Limb (tissue), 2 donors: ENCODE results near the gene GRIK3.
"Not testable (repeated sequence)": the region's sequence is repeated elsewhere in the genome, so short reads cannot be mapped to it uniquely, and the experiment has no call there.

ENCODE experiments used
- DNase-seq, 2 donors: peaks; one replicate each; pipeline ENCODE4 v3.0.0-alpha.2; 2016; ENCODE audit errors: extremely low spot score in 2 of 2

The GRIK3 gene

DNA sequence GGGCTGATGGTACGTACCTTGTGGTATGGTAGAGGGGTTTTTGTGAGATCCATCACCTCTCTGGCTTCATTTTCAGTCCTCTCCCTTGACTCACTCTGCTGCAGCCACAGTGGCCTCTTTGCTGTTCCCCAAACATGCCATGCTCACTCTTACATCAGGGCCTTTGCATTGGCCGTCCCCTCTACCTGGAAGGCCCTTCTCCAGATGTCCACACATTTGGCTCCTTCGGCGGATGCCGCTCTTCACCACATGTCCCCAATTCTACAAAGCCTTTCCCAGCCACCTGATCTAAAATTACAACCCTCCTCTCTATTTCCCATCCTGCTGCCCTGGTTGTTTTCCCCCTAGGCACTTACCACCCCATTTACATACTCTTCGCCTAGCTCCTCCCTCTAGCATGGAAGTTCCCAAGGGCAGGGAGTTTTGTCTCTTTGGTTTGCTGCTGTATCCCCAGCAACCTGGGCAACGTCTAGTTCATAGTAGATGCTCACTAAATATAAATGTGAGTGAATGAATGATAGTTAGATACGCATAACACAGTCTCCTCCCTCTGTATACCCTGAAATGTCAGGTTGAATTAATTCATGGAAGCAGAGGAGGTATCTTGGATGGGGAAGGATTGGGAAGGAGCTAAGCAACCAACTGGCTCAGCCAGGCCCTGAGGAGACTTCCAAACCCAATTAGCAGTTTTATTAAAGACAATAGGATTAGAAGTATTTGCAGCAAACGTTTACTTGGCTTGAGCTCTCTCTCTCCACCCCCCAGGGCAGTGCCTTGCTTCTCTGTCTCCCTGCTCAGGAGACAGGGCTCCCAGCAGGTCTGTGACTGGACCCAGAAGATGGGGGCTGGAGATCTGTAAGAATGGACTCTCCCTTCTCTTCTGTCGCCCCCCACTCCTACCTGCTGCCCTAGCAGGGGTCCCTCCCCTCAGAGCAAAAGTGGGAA, 264.2 kb downstream of the GRIK3 start:
- no peak for DNase-seq

DNA sequence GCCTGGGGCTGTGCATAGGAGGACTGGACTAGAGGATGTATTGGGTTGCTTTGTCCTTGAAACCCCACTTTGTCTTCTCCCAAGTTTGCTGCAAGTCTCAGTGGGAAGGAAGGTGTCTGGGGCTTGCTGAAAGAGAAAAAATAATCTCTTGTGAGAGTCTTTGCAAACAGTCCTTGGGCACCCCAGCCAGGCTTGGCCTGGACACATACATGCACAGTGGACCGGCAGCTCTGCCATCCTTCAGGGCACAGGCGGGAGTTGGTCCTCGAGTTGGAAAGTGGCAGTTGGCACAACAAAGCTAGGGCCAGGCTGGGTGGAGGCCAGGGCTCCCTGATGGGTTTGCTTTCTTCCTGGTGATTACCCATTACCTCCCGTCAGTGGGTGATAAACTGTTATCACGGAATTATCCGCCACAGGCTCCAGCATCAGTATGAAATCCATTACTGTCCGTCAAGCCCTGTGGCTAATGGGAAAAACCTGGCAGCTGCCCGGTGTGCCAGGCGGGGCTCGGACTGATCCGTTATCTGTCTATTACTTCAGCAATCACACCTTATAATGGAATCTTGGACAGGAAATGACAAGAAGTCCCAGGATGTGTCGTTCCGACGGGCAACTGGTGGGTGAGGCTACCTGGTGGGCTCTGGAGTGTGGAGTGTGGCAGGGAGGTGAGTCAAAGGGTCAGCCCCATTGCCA, 265.7 kb downstream of the GRIK3 start:
- DNase-seq: no peak

DNA sequence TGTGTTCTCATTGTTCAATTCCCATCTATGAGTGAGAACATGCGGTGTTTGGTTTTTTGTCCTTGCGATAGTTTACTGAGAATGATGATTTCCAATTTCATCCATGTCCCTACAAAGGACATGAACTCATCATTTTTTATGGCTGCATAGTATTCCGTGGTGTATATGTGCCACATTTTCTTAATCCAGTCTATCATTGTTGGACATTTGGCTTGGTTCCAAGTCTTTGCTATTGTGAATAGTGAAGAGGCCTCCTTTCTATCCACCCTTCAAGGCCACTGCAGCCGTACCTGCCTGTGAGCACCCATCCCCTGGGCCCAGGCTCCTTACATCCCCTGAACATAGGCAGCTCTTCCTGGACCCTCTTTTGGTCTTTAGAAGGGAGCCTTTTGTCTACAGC, 266.9 kb downstream of the GRIK3 start:
- DNase-seq: not testable (repeated sequence)

- DNase-seq: no peak
Measured at GRCh38 chr1:36766481-36766880, 267.8 kb downstream of the GRIK3 start.

DNA sequence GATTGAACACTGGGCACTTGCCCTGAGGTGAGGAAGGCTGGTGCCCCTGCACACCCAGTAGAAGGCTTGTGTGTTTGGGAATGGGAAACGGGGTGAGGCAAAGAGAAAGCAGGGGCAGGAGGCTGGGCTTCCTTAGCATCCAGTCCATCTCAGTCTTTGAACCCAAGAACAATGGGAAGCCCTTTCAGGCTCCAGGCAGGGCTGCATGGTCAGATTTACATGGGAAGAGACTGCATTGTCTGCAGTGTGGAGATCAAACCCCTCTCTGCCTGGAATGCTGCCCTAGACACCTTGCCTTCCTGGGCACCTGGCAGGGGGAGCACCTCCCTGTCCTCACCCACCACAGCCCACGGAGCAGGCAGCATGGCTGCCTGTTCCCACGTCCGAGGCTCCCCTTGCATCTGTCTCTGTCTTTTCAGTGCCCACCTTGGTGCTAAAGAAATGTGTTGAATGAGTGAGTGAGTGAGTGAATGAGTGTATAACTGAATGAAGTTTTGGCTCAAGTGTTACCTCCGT, 268.5 kb downstream of the GRIK3 start:
- no peak for DNase-seq

DNA sequence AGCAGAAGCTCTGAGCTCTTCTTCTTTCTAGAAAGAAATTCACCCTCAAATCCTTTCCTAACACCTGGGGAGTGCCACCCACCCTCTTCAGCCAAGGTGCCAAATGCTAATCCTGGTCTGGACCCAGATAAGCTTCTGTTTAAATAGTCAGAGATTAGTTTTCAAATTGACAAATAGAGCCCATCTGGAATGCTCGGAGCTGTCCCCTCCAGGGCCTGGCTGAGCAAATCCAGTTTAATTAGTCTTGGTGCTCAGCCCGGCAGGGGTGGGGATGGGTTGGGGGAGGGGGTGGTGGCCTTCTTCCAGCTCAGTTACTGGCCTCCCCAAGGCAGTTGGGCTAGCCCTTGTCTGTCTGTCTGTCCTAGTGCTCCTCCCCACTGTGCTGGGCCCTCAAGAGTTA, 269.5 kb downstream of the GRIK3 start:
- no peak for DNase-seq

GRCh38 chr1:36763771-36764170, 270.5 kb downstream of the GRIK3 start:
- no peak for DNase-seq

DNA sequence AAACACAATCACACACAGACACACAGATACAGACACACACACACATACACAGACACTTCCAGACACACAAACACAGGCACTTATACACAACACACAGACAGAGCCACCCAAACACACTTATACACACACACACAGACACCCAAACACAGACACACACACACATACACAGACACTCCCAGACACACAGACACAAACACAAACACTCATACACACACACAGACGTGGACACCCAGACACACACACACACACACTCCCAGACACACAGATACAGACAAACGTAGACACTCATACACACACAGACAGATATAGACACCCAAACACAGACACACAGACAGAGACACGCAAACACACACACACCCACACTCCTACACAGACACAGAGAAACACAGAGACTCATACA, 272.1 kb downstream of the GRIK3 start:
- DNase-seq: no peak

- no peak for DNase-seq
Measured at GRCh38 chr1:36761113-36761512, 273.2 kb downstream of the GRIK3 start.

- DNase-seq: no peak
Measured at GRCh38 chr1:36760081-36760480, 274.2 kb downstream of the GRIK3 start.

DNA sequence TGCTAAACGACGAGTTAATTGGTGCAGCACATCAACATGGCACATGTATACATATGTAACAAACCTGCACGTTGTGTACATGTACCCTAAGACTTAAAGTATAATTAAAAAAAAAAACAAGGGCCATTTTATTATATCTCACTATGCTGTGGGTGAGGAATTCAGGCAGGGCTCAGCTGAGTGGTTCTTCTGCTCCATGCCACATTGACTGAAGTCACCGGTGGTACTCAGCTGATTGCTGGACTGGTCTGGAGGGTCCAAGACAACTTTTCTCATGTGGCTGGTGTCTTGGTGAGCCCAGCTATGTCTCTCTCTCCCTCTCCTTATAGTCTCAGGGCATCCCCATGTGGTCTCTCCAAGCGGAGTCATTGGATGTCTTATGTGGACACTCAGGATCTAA, 275.0 kb downstream of the GRIK3 start:
- DNase-seq: no peak

DNA sequence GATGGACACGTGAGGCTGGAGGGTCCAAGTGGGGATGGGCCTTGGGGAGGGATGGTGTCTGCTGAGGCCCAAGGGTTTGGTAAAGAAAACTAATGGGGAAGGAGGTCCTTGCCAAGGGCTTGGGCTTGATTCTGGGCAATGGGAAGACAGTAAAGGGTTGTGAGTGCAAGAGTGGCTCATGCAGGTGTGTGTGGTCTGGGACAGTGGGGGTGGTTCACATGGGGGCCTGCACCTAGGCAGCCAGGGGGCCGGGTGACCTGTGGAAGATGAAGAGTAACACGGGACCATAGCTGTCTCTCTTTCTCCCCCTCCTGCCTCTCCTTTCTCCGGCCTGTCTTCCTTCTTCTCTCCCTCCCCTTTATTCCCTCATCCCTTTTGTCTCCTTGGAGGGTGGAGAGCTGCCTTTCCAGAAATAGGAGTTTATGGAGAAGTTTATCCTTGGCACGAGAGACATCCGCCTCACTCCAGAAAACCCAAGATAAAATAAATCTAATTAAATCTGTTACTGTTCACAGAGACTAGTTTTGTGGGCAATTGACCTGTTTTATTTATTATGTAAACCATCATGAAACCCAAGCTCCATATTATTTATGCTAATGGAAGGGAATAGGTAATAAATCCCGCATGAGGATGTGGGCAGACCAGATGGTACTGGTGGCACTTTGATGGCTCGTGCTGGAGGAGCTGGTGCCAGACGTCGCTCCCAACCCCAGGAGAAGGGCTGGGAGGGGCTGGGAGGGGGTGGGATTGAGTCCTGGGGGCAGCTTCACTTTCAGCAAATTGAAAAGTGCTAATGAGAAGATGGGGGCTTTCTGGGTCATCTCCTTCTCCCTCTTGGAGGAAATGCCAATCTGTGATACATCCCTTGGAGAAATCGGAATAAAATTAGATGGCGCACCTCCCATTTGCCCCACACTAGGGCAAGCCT, 278.7 kb downstream of the GRIK3 start:
- no peak for DNase-seq

GRCh38 chr1:36754366-36754765, 279.9 kb downstream of the GRIK3 start:
- DNase-seq: no peak

DNA sequence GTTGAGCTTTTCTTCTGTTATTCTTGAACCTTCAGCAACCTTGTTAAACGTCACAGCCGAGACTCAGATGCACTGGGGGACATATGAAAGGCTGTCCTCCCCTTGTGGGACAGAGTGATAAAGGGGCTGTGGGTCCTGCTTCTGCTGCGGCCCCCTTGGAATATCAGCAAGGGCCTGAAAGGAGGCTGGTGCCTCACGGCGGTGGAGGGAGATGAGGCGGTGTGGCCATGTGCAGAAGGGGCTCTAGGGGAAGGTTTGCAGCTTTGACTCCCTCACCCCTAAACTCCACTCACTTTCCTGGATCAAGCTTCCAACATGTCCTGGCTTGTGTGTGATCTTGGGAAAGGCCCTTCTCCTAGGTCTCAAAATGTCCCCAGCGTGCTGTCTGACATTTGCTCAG, 280.9 kb downstream of the GRIK3 start:
- no peak for DNase-seq

GRCh38 chr1:36752891-36753361, 281.4 kb downstream of the GRIK3 start:
- DNase-seq: no peak

GRCh38 chr1:36752431-36752830, 281.9 kb downstream of the GRIK3 start:
- no peak for DNase-seq

GRCh38 chr1:36751525-36751924, 282.8 kb downstream of the GRIK3 start:
- no peak for DNase-seq

DNA sequence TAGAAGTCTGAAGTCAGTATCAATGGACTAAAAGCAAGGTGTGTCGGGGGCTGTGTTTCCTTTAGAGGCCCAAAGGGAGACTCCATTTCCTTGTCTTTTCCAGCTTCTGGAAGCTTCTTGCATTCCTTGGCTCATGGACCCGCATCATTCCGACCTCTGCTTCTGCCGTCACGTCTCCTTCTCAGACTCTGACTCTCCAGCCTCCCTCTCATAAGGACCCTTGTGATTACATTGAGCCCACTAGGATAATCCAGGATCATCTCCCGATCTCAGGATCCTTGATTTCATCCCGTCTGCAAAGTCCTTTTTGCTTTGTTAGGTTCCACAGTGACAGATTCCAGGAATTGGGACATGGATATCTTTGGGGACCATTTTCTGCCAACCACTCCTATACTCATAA, 285.8 kb downstream of the GRIK3 start:
- DNase-seq: no peak
